Fibroblast of the aortic adventitia (primary cell): ENCODE data around the gene FLRT1. TPM values are rescaled to one million over a fixed set of nuclear protein-coding genes. Genes with fewer than 3 reads are reported as not detected.

Experiments used
- DNase-seq: peaks from one replicate; pipeline ENCODE4 v3.0.0-alpha.2; 2010; ENCODE audit warnings: low read depth
- H3K4me3 ChIP-seq: 2 replicates; pipeline ENCODE4 v1.5.1; 2011; ENCODE audit warnings: low read depth, mild to moderate bottlenecking, control low read depth, low read length, moderate library complexity
- CTCF ChIP-seq: IDR thresholded peaks from 2 replicates; pipeline ENCODE4 v1.5.1; 2011; ENCODE audit warnings: mild to moderate bottlenecking, low read length, control low read depth, inconsistent platforms; ENCODE audit not compliant: insufficient read depth
- total RNA-seq: library from RNA; depleted of rRNA; stranded (reverse); fragments of >200 nt; gene quantifications from 2 replicates; pipeline ENCODE4 v1.2.3, GENCODE V29; 2012; ENCODE audit warnings: low replicate concordance

The FLRT1 gene
- total RNA-seq, 1 donor: 0.18 TPM

DNA sequence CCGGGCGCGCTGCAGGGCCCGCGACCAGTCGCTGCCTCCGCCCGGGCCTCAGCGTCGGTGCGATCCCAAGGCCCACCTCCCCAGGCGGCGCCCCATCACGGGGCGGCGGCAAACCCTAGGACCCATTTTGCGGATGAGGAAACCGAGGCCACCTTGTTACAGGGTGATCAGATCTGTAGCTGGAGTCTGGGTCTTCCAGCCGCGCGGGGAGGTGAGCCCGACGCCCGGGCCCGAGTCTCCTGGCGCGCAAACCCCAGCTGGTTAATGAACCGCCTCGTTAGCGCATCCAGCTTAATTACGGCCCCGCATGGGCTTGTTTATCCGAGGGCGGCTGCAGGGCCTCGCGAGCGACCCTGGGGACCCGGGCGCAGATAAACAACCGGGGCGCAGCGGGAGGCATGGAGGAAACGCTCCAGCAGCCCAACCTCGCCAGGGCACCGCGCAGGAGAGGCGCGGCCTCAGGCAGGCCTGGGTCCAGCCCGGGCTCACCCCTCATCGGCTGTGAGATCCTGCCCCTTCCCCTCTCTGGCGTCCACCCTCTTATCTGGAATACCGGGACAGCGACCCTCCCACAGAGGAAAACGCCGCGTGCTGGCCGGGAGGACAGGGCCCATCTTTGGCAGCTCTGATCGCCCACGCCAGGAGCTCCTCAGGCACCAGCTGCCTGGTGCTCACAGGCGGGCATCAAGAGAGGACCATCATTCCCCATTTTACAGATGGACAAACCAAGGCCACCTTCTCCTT is 34.8 kb upstream of the FLRT1 start:
- DNase-seq: no peak
- peak overlapping the region; percentile 42 for H3K4me3 ChIP-seq
- no peak for TF ChIP-seq CTCF

DNA sequence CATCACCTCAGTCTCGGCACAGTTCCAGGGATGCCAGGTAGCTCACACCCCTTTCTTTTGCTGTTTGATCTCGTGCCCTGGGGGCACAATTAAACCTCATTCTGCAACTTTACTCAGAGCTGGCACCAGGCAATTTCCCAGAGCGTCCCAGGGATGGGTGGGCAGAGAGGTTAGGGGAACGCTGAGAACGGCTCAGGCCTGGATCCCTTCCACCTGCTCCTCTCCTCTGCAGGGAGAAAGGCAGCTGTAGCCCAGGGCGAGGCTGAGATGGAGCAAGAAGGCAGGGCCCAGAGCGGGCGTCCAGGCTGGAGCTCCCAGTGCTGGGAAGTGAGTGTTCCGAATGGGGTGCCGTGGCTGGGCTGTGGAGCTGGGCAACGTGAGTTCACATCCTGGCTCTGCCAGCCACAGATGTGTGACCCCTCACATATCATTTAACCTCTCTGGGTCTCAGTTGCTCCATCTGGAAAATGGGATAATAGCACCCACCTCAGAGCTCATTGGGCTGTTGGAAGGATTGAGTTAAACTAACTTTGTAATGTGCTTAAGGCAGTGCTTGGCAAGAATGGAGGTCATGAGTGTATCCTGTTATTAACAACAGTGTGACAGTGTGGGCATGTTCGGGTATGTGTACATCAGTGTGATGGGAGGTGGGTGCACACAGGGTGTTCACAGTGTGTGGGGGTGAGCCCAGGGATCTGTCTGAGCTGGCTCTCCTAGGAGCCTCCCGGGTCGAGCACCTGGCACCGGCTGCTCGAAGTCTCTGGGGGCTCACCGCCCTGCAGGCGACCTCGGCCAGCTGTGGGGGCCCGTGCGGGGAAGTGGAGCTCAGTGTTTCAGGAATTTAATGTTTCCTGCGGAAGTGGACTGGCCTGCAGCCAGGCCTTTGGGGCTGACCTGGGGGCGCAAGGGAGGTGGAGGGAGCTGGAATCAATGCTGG is 34.0 kb upstream of the FLRT1 start:
- TF ChIP-seq CTCF: no peak
- no peak overlapping the region for H3K4me3 ChIP-seq
- peak; percentile 27 for DNase-seq

- no peak for DNase-seq
- no peak overlapping the region for H3K4me3 ChIP-seq
- TF ChIP-seq CTCF: no peak
Observed at GRCh38 chr11:64003807-64004589, 31.7 kb upstream of the FLRT1 start.

DNA sequence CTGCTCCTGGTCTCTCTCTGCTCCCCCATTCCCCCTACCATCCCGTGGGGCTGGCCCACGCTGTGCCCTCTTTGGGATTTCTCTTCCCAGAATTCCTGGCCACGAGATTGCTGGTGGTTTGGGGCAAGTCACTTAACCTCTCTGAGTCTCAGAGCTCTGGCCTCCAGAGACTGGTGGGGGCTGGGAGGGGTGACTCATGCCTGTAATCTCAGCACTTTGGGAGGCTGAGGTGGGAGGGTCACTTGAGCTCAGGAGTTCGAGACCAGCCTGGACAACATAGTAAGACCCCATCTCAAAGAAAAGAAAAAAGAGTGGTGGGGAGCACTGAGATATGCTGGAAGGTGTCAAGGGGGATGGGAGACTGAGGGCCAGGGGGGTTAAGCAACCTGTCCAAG is 31.1 kb upstream of the FLRT1 start:
- no peak for DNase-seq
- no peak for TF ChIP-seq CTCF
- no peak overlapping the region for H3K4me3 ChIP-seq

DNA sequence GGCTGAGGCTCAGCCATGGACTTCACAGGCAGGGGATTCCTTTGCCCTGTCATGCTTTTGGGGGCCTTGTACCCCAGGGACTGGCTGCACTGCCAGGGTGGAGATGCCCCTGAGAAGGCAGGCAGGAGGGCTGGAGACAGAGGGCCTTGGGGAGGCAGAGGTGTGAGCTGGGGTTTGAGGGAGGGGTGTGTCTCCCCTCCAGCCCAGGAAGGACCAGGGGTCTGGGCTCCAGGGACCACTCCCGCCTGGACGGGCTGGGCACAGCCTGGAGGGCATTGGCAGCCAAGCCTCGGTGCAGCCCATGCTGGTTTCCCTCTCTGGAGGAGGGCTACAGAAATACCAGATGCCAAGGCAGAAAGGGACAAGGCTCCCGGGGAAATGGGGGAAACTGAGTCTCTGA is 30.0 kb upstream of the FLRT1 start:
- no peak for DNase-seq
- H3K4me3 ChIP-seq: no peak overlapping the region
- no peak for TF ChIP-seq CTCF

DNA sequence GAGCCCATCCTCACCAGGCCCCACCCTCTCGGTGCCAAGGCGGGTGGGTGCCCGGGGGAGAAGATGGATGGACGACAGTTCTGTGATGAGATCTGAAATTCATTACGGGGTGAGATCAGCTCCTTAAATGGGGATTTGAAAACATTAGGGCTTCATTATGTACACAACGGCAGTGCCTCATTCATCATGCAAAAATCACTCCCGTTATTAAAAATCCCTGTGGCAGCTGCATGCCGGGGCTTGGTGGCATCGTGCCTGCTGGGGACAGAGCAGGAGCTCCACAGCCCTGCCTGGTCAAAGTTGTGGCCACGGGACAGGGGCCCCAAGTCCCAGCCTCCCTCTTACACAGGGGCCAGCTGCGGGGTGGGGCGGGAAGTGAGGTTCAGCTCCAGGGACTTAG is 29.3 kb upstream of the FLRT1 start:
- TF ChIP-seq CTCF: no peak
- no peak for DNase-seq
- H3K4me3 ChIP-seq: no peak overlapping the region
